Measurements from ENCODE around the gene PUM1. TPM values are rescaled to one million over a fixed set of nuclear protein-coding genes. Genes with fewer than 3 reads are reported as not detected.

PUM1 gene
- total and polyA plus RNA-seq, 2 of the 4 experiments (the other 2 are of a cell fraction), result 75.4 to 137 TPM

GRCh38 chr1:30884723-30885122, 180.8 kb downstream of the PUM1 start:
- H2BK5ac ChIP-seq (ENCODE audit: low read depth, low read length, poor library complexity, severe bottlenecking), result no peak overlapping the region
- peaks cover 57 to 96% of the 10 kb centered on the region in 2 experiments for H3K79me1 ChIP-seq (ENCODE audit: low read depth in 1 of 2, low read length in 2 of 2)
- H3K4ac ChIP-seq (ENCODE audit: low read depth, low read length), result no peak overlapping the region
- H4K8ac ChIP-seq (ENCODE audit: low read depth in 2 of 2, low read length in 2 of 2), result no peak overlapping the region
- no peak overlapping the region for H3K56ac ChIP-seq (ENCODE audit: extremely low read depth, insufficient read depth, low read length)
- no peaks in the 10 kb centered on the region for H3K27me3 ChIP-seq (ENCODE audit: control insufficient read depth, insufficient read depth, low read length)
- no peak overlapping the region for H3K27ac ChIP-seq (ENCODE audit: insufficient read depth, low read length)
- dilution Hi-C loops (cut with HindIII; ENCODE audit: low sequenced_read_pairs, unreplicated experiment) (no loop called here), in situ Hi-C loops (cut with MboI; ENCODE audit: low sequenced_read_pairs) (no loop called here), intact Hi-C loops (cut with micrococcal nuclease) (no loop called here)
- H3K9me1 ChIP-seq (ENCODE audit: insufficient read depth, low read length), result peaks cover 42% of the 10 kb centered on the region
- H2BK20ac ChIP-seq (ENCODE audit: low read depth, low read length), result no peak overlapping the region
- H3K9ac ChIP-seq (ENCODE audit: low read depth, low read length), result no peak overlapping the region
- no TSS peak for BruUV-seq (replicated peaks)
- ATAC-seq (ENCODE audit: low read depth) (no peak), DNase-seq (no peak)
- H2BK120ac ChIP-seq (ENCODE audit: low read depth, low read length), result no peak overlapping the region
- H3K4me3 ChIP-seq (ENCODE audit: insufficient read depth, low read depth, low read length), result no peak overlapping the region
- H3K18ac ChIP-seq (ENCODE audit: low read depth, low read length), result no peak overlapping the region
- no peak overlapping the region for H2AK9ac ChIP-seq (replicated peaks; ENCODE audit: low read depth, low read length, poor library complexity)
- H3K14ac ChIP-seq (replicated peaks; ENCODE audit: low read depth, low read length), result no peak overlapping the region
- POLR2A ChIA-PET (ENCODE audit: unreplicated experiment), result no interaction called here
- peaks cover 85% of the 10 kb centered on the region for H4K20me1 ChIP-seq (ENCODE audit: insufficient read depth, low read length)
- no CpG with 5 or more reads among the region's 5 CpGs for WGBS, 2 experiments (ENCODE audit: extremely low coverage in 2 of 2, insufficient read length in 1 of 2)
- no peak for TF ChIP-seq BHLHE40 (IDR thresholded peaks at IDR 0.05; ENCODE audit: low read depth, low read length)
- no peak for TF ChIP-seq RCOR1 (IDR thresholded peaks at IDR 0.05; ENCODE audit: insufficient replicate concordance, low read length)
- TF ChIP-seq CTCF (conservative IDR thresholded peaks at IDR 0.05; ENCODE audit: low read depth, low read length), result no peak
- no peak for TF ChIP-seq MXI1 (IDR thresholded peaks at IDR 0.05; ENCODE audit: borderline replicate concordance, low read depth, low read length)
- no peak for TF ChIP-seq CHD1 (IDR thresholded peaks at IDR 0.05; ENCODE audit: low read depth, low read length)
- TF ChIP-seq RFX5 (IDR thresholded peaks at IDR 0.05; ENCODE audit: low read depth, low read length), result no peak
- no peak for TF ChIP-seq USF2 (IDR thresholded peaks at IDR 0.05; ENCODE audit: low read depth, low read length)
- TF ChIP-seq ELK1 (IDR thresholded peaks at IDR 0.05; ENCODE audit: borderline replicate concordance, low read depth, low read length), result no peak
- no peak for TF ChIP-seq CEBPB (IDR thresholded peaks at IDR 0.05; ENCODE audit: low read depth, low read length)
- TF ChIP-seq FOS (IDR thresholded peaks at IDR 0.05; ENCODE audit: low read depth, low read length), result no peak
- no peak for TF ChIP-seq MAZ (IDR thresholded peaks at IDR 0.05; ENCODE audit: borderline replicate concordance, low read depth, low read length)
- TF ChIP-seq RAD21 (IDR thresholded peaks at IDR 0.05; ENCODE audit: low read length), result no peak
- H4K5ac ChIP-seq (ENCODE audit: low read depth, low read length), result no peak overlapping the region
- CTCF ChIA-PET, result interaction anchor here (1.3 kb wide), 1 partner anchor 83 kb away, joined by 3 read pairs; no protein-coding TSS in a partner anchor
- no peak overlapping the region for H3K23ac ChIP-seq (ENCODE audit: low read depth, low read length)
- H2AFZ ChIP-seq (replicated peaks; ENCODE audit: low read length, poor library complexity), result no peak overlapping the region
- no peak overlapping the region for H2BK15ac ChIP-seq (ENCODE audit: low read depth, low read length)
- H3K4me2 ChIP-seq (ENCODE audit: low read depth, low read length), result no peak overlapping the region
- no peak overlapping the region for H2AK5ac ChIP-seq (ENCODE audit: low read depth, low read length)
- no peak overlapping the region for H4K91ac ChIP-seq (ENCODE audit: insufficient read depth, low read depth, low read length)
- H3K4me1 ChIP-seq (ENCODE audit: control insufficient read depth, insufficient read depth, low read length), result peaks cover 34% of the 10 kb centered on the region
- no peaks in the 10 kb centered on the region; the same call in 1 of the 2 replicates for H3K36me3 ChIP-seq (ENCODE audit: control insufficient read depth, insufficient read depth, low read length)
- H3K9me3 ChIP-seq (ENCODE audit: control insufficient read depth, insufficient read depth, low read length), result no peaks in the 10 kb centered on the region

Measured in IMR-90 (cell line).